Measurements from ENCODE around the gene KRT32.

The KRT32 gene

GRCh38 chr17:41464173-41464572 is 3.0 kb downstream of the KRT32 start:
- 0 out of 2 replicates have a peak, but pooled peaks cover 5% of the 10 kb centered on the region for H3K9me3 ChIP-seq (ENCODE audit: low read depth, low read length)
- no peak overlapping the region for H3K9ac ChIP-seq (ENCODE audit: insufficient read length)
- no peak for DNase-seq (ENCODE audit: low read depth, low spot score)
- no peak overlapping the region for H3K4me3 ChIP-seq
- TF ChIP-seq FOXP2 (optimal IDR thresholded peaks at IDR 0.05; ENCODE audit: control extremely low read depth, extremely low read length, insufficient read depth) (no peak), POLR2AphosphoS5 (IDR thresholded peaks at IDR 0.05; ENCODE audit: borderline replicate concordance, low read depth, low read length) (no peak), EZH2 (IDR thresholded peaks at IDR 0.05) (no peak)
- H3K27ac ChIP-seq: no peak overlapping the region
- no peaks in the 10 kb centered on the region for H3K36me3 ChIP-seq (ENCODE audit: insufficient read depth, low read length)

GRCh38 chr17:41463746-41464145 is 3.4 kb downstream of the KRT32 start:
- 0 out of 2 replicates have a peak, but pooled peaks cover 5% of the 10 kb centered on the region for H3K9me3 ChIP-seq (ENCODE audit: low read depth, low read length)
- TF ChIP-seq POLR2AphosphoS5 (IDR thresholded peaks at IDR 0.05; ENCODE audit: borderline replicate concordance, low read depth, low read length): no peak
- no peak for TF ChIP-seq FOXP2 (optimal IDR thresholded peaks at IDR 0.05; ENCODE audit: control extremely low read depth, extremely low read length, insufficient read depth)
- no peaks in the 10 kb centered on the region for H3K36me3 ChIP-seq (ENCODE audit: insufficient read depth, low read length)
- no peak for DNase-seq (ENCODE audit: low read depth, low spot score)
- H3K9ac ChIP-seq (ENCODE audit: insufficient read length): no peak overlapping the region
- H3K27ac ChIP-seq: no peak overlapping the region
- no peak overlapping the region for H3K4me3 ChIP-seq

GRCh38 chr17:41462705-41463104 is 4.5 kb downstream of the KRT32 start:
- TF ChIP-seq FOXP2 (optimal IDR thresholded peaks at IDR 0.05; ENCODE audit: control extremely low read depth, extremely low read length, insufficient read depth) (no peak), EZH2 (IDR thresholded peaks at IDR 0.05) (no peak), POLR2AphosphoS5 (IDR thresholded peaks at IDR 0.05; ENCODE audit: borderline replicate concordance, low read depth, low read length) (no peak)
- no peaks in the 10 kb centered on the region for H3K36me3 ChIP-seq (ENCODE audit: insufficient read depth, low read length)
- H3K4me3 ChIP-seq: no peak overlapping the region
- no peak overlapping the region for H3K27ac ChIP-seq
- DNase-seq (ENCODE audit: low read depth, low spot score): no peak
- no peak overlapping the region for H3K9ac ChIP-seq (ENCODE audit: insufficient read length)
- no peaks in the 10 kb centered on the region for H3K9me3 ChIP-seq (ENCODE audit: low read depth, low read length)

- TF ChIP-seq EZH2 (IDR thresholded peaks at IDR 0.05) (no peak), FOXP2 (optimal IDR thresholded peaks at IDR 0.05; ENCODE audit: control extremely low read depth, extremely low read length, insufficient read depth) (no peak), POLR2AphosphoS5 (IDR thresholded peaks at IDR 0.05; ENCODE audit: borderline replicate concordance, low read depth, low read length) (no peak)
- Histone ChIP-seq H3K9ac (ENCODE audit: insufficient read length) (no peak overlapping the region), H3K9me3 (ENCODE audit: low read depth, low read length) (no peaks in the 10 kb centered on the region), H3K36me3 (ENCODE audit: insufficient read depth, low read length) (no peaks in the 10 kb centered on the region), H3K4me3 (no peak overlapping the region), H3K27ac (no peak overlapping the region)
- no peak for DNase-seq (ENCODE audit: low read depth, low spot score)
These were observed 9.5 kb downstream of the KRT32 start for GRCh38 chr17:41457676-41458075.

- Histone ChIP-seq H3K9me3 (ENCODE audit: low read depth, low read length) (no peaks in the 10 kb centered on the region), H3K4me3 (no peak overlapping the region), H3K27ac (no peak overlapping the region), H3K36me3 (ENCODE audit: insufficient read depth, low read length) (no peaks in the 10 kb centered on the region), H3K9ac (ENCODE audit: insufficient read length) (no peak overlapping the region)
- no peak for DNase-seq (ENCODE audit: low read depth, low spot score)
- TF ChIP-seq POLR2AphosphoS5 (IDR thresholded peaks at IDR 0.05; ENCODE audit: borderline replicate concordance, low read depth, low read length) (no peak), FOXP2 (optimal IDR thresholded peaks at IDR 0.05; ENCODE audit: control extremely low read depth, extremely low read length, insufficient read depth) (no peak), EZH2 (IDR thresholded peaks at IDR 0.05) (no peak)
These were observed 11.0 kb downstream of the KRT32 start for GRCh38 chr17:41456204-41456603.

GRCh38 chr17:41455236-41455635 is 11.9 kb downstream of the KRT32 start:
- no peak for DNase-seq (ENCODE audit: low read depth, low spot score)
- Histone ChIP-seq H3K36me3 (ENCODE audit: insufficient read depth, low read length) (no peaks in the 10 kb centered on the region), H3K9ac (ENCODE audit: insufficient read length) (no peak overlapping the region), H3K27ac (no peak overlapping the region), H3K9me3 (ENCODE audit: low read depth, low read length) (no peaks in the 10 kb centered on the region), H3K4me3 (no peak overlapping the region)
- TF ChIP-seq FOXP2 (optimal IDR thresholded peaks at IDR 0.05; ENCODE audit: control extremely low read depth, extremely low read length, insufficient read depth) (no peak), POLR2AphosphoS5 (IDR thresholded peaks at IDR 0.05; ENCODE audit: borderline replicate concordance, low read depth, low read length) (no peak), EZH2 (IDR thresholded peaks at IDR 0.05) (no peak)

GRCh38 chr17:41453066-41453465 is 14.1 kb downstream of the KRT32 start:
- Histone ChIP-seq H3K4me3 (no peak overlapping the region), H3K36me3 (ENCODE audit: insufficient read depth, low read length) (no peaks in the 10 kb centered on the region), H3K9ac (ENCODE audit: insufficient read length) (no peak overlapping the region), H3K27ac (no peak overlapping the region), H3K9me3 (ENCODE audit: low read depth, low read length) (no peaks in the 10 kb centered on the region)
- TF ChIP-seq EZH2 (IDR thresholded peaks at IDR 0.05) (no peak), FOXP2 (optimal IDR thresholded peaks at IDR 0.05; ENCODE audit: control extremely low read depth, extremely low read length, insufficient read depth) (no peak), POLR2AphosphoS5 (IDR thresholded peaks at IDR 0.05; ENCODE audit: borderline replicate concordance, low read depth, low read length) (no peak)
- no peak for DNase-seq (ENCODE audit: low read depth, low spot score)

GRCh38 chr17:41452281-41452680 is 14.9 kb downstream of the KRT32 start:
- Histone ChIP-seq H3K9ac (ENCODE audit: insufficient read length) (no peak overlapping the region), H3K27ac (no peak overlapping the region), H3K4me3 (no peak overlapping the region), H3K36me3 (ENCODE audit: insufficient read depth, low read length) (no peaks in the 10 kb centered on the region), H3K9me3 (ENCODE audit: low read depth, low read length) (no peaks in the 10 kb centered on the region)
- DNase-seq (ENCODE audit: low read depth, low spot score): no peak
- TF ChIP-seq FOXP2 (optimal IDR thresholded peaks at IDR 0.05; ENCODE audit: control extremely low read depth, extremely low read length, insufficient read depth): no peak
- no peak for TF ChIP-seq POLR2AphosphoS5 (IDR thresholded peaks at IDR 0.05; ENCODE audit: borderline replicate concordance, low read depth, low read length)
- TF ChIP-seq EZH2 (IDR thresholded peaks at IDR 0.05): no peak

- H3K9me3 ChIP-seq (ENCODE audit: low read depth, low read length): no peaks in the 10 kb centered on the region
- no peak overlapping the region for H3K4me3 ChIP-seq
- H3K27ac ChIP-seq: no peak overlapping the region
- no peaks in the 10 kb centered on the region for H3K36me3 ChIP-seq (ENCODE audit: insufficient read depth, low read length)
- TF ChIP-seq POLR2AphosphoS5 (IDR thresholded peaks at IDR 0.05; ENCODE audit: borderline replicate concordance, low read depth, low read length) (no peak), EZH2 (IDR thresholded peaks at IDR 0.05) (no peak)
- no peak overlapping the region for H3K9ac ChIP-seq (ENCODE audit: insufficient read length)
- no peak for DNase-seq (ENCODE audit: low read depth, low spot score)
These were observed 15.9 kb downstream of the KRT32 start for GRCh38 chr17:41451154-41451728.
